ENCODE results near the gene DNAH2. TPM values are rescaled to one million over a fixed set of nuclear protein-coding genes. Genes with fewer than 3 reads are reported as not detected.

Gene DNAH2, protein sequence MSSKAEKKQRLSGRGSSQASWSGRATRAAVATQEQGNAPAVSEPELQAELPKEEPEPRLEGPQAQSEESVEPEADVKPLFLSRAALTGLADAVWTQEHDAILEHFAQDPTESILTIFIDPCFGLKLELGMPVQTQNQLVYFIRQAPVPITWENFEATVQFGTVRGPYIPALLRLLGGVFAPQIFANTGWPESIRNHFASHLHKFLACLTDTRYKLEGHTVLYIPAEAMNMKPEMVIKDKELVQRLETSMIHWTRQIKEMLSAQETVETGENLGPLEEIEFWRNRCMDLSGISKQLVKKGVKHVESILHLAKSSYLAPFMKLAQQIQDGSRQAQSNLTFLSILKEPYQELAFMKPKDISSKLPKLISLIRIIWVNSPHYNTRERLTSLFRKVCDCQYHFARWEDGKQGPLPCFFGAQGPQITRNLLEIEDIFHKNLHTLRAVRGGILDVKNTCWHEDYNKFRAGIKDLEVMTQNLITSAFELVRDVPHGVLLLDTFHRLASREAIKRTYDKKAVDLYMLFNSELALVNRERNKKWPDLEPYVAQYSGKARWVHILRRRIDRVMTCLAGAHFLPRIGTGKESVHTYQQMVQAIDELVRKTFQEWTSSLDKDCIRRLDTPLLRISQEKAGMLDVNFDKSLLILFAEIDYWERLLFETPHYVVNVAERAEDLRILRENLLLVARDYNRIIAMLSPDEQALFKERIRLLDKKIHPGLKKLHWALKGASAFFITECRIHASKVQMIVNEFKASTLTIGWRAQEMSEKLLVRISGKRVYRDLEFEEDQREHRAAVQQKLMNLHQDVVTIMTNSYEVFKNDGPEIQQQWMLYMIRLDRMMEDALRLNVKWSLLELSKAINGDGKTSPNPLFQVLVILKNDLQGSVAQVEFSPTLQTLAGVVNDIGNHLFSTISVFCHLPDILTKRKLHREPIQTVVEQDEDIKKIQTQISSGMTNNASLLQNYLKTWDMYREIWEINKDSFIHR (N-terminal part only)
- 1 to 10 TPM in 1 of 3 donors, under 1 TPM in 2; 0.16 to 1.5 (median 0.98) TPM for total RNA-seq

DNA sequence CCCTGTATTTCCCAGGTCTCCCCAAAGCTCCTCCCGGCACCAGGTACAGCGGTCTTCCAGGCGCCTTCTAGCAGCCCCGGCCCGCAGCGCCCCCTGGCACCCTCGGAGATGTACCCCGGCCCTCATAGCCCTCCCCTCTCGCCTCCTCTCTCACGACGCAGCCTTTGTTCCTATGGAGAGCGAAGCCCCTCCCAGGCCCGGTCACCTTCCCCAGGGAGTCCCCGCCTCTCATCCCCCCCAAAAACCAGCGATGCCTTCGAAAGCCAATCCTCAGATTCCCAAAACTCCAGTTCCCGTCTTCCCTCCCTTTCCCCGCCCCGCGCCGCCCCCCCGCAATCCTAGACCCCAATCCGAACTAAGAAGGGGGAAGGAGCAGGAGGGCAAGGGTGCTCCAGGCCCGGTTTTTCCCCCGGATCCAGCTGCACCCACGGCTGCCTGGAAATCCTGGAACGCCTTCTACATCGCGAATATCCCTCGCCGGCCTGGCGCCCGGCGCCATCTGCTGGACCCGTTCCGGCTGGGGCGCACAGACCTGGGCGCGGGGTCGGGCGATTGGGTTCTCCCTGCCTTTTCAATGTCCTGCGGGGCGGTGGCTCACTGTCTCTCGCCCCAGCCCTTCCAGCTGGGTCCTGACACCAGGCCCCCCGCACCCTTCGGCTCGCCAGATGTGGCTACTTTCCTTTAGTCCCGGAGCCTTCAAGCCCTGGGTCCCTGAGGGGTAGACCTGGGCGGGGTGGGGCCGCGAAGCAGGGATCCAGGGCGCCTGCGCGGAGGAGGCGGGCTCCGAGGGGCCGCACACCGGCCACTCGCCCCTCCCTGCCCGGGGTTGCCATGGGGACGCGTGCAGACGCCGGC lies at the start of gene DNAH2:
TSS of gene DNAH2 (plus strand) at position 844 of the 855 bp plus-strand sequence. CDS start 1,991 bp downstream, outside the sequence.
- Histone ChIP-seq H3K27ac (peak within 1 kb of the TSS; percentile 65), H3K27me3 (peaks cover 0 to 3% of the 10 kb centered on the region in 2 donors), H3K4me3 (peak within 1 kb of the TSS; percentile 44 to 75 (median 67)), H3K4me1 (peaks cover 0 to 13% of the 10 kb centered on the region in 2 donors), H3K9me3 (no peaks in the 10 kb centered on the region), H3K36me3 (no peaks in the 10 kb centered on the region)
- DNase-seq (ENCODE audit: low spot score in 2 of 2): peak; percentile 83 to 86
- intact Hi-C loops (cut with DNase I; ENCODE audit: low total_unique reads): no loop called here
- TF ChIP-seq CTCF (IDR thresholded peaks at IDR 0.05) (peak in 2 of 3 donors; percentile 23 to 34), POLR2A (IDR thresholded peaks at IDR 0.05) (no peak), POLR2AphosphoS5 (IDR thresholded peaks at IDR 0.05) (peak in 1 of 3 donors; percentile 18)

- Histone ChIP-seq H3K36me3 (peaks cover 11% of the 10 kb centered on the region), H3K27me3 (no peaks in the 10 kb centered on the region), H3K27ac (no peak overlapping the region), H3K4me3 (no peak overlapping the region), H3K9me3 (peaks cover 4% of the 10 kb centered on the region in 2 donors), H3K4me1 (no peaks in the 10 kb centered on the region)
- intact Hi-C loops (cut with DNase I; ENCODE audit: low total_unique reads): no loop called here
- TF ChIP-seq POLR2AphosphoS5 (IDR thresholded peaks at IDR 0.05) (no peak), POLR2A (IDR thresholded peaks at IDR 0.05) (no peak), CTCF (IDR thresholded peaks at IDR 0.05) (no peak)
- DNase-seq (ENCODE audit: low spot score in 2 of 2): no peak
Observed at GRCh38 chr17:7668482-7668881, 49.1 kb upstream of the DNAH2 start.

- Histone ChIP-seq H3K4me3 (no peak overlapping the region), H3K27ac (no peak overlapping the region), H3K9me3 (peaks cover 7 to 8% of the 10 kb centered on the region in 2 donors), H3K27me3 (no peaks in the 10 kb centered on the region), H3K4me1 (no peaks in the 10 kb centered on the region), H3K36me3 (peaks cover 17% of the 10 kb centered on the region)
- no peak for DNase-seq (ENCODE audit: low spot score in 2 of 2)
- intact Hi-C loops (cut with DNase I; ENCODE audit: low total_unique reads): no loop called here
- no peak for TF ChIP-seq POLR2A (IDR thresholded peaks at IDR 0.05)
- TF ChIP-seq CTCF (IDR thresholded peaks at IDR 0.05): no peak
- TF ChIP-seq POLR2AphosphoS5 (IDR thresholded peaks at IDR 0.05): no peak
Observed at GRCh38 chr17:7673239-7673638, 44.3 kb upstream of the DNAH2 start.

GRCh38 chr17:7674934-7675333 lies 42.6 kb upstream of the DNAH2 start:
- no peak for TF ChIP-seq POLR2AphosphoS5 (IDR thresholded peaks at IDR 0.05)
- TF ChIP-seq CTCF (IDR thresholded peaks at IDR 0.05): no peak
- TF ChIP-seq POLR2A (IDR thresholded peaks at IDR 0.05): no peak
- Histone ChIP-seq H3K27ac (no peak overlapping the region), H3K36me3 (peaks cover 17% of the 10 kb centered on the region), H3K4me1 (no peaks in the 10 kb centered on the region), H3K27me3 (no peaks in the 10 kb centered on the region), H3K4me3 (no peak overlapping the region), H3K9me3 (peaks cover 7 to 8% of the 10 kb centered on the region in 2 donors)
- no peak for DNase-seq (ENCODE audit: low spot score in 2 of 2)
- intact Hi-C loops (cut with DNase I; ENCODE audit: low total_unique reads): no loop called here

Data from breast epithelium (tissue), 4 donors.